D721Med (cell line): Measurements from ENCODE around the gene RASAL2.

ENCODE experiments used
- DNase-seq: peaks from one replicate; pipeline ENCODE4 v3.0.0; 2011; ENCODE audit warnings: low spot score; ENCODE audit not compliant: insufficient read length
- FAIRE-seq: peaks from 2 replicates; lab custom pipeline; 2011; peaks lifted over from hg19 to GRCh38; lab: Jason Lieb, UNC
- TF ChIP-seq, protein P1 (sequence below): IDR thresholded peaks from 2 replicates; pipeline ENCODE4 v1.5.1; 2012; ENCODE audit warnings: mild to moderate bottlenecking, control low read depth; ENCODE audit not compliant: insufficient read depth; ENCODE audit errors: missing control alignments

RASAL2 gene

DNA sequence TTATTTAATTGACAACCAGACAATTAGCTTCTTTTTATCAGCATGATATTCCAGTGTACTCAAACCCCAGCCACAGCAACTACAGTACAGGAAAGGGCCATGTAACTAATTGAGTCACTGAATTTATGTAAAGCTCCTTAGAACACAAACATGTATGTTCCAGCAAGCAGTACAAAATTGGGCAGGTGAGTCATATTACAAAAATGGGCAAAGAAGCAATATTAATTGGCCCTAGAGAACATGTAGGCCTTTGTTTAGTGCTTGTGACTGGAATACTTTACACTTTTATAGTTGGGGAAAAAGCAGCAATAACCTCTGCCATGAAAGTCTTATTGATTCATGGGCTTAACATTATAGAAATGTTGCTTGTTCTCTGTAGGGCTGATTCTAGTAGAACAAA lies 371.1 kb downstream of the RASAL2 start:
- FAIRE-seq (no peak), DNase-seq (no peak)

GRCh38 chr1:178467837-178468236 lies 373.9 kb downstream of the RASAL2 start:
- FAIRE-seq (no peak), DNase-seq (no peak)
- TF ChIP-seq, protein P1, sequence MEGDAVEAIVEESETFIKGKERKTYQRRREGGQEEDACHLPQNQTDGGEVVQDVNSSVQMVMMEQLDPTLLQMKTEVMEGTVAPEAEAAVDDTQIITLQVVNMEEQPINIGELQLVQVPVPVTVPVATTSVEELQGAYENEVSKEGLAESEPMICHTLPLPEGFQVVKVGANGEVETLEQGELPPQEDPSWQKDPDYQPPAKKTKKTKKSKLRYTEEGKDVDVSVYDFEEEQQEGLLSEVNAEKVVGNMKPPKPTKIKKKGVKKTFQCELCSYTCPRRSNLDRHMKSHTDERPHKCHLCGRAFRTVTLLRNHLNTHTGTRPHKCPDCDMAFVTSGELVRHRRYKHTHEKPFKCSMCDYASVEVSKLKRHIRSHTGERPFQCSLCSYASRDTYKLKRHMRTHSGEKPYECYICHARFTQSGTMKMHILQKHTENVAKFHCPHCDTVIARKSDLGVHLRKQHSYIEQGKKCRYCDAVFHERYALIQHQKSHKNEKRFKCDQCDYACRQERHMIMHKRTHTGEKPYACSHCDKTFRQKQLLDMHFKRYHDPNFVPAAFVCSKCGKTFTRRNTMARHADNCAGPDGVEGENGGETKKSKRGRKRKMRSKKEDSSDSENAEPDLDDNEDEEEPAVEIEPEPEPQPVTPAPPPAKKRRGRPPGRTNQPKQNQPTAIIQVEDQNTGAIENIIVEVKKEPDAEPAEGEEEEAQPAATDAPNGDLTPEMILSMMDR, result no peak

More for the DNA sequence above, 371.1 kb downstream of the RASAL2 start:
- TF ChIP-seq, protein P1, result no peak

DNA sequence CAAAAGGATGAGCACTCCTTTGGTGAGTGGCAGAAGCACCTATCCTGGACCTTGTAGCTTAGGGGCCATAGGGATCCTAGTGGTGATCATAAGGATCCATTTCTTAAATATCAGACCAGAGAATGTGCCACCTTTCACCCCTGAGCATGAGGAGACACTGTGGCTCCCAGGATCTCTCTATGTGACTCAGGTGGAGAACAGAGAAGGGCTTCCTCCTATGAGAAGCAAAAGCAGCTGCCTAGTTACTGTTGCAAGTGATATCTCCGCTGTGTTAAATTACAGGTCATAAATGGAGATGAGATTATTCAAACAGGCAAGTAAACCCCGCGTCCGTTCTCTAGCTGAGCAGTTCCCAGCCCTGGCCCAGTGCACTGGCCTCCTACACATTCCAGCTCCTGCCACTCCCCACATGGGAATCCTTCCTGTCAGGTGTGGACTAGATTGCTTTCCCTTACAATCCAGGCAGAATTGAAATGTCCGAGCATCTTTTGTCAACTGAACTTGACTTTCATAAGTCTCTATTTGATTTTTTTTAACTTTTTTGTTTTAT lies 376.6 kb downstream of the RASAL2 start:
- FAIRE-seq, result no peak
- TF ChIP-seq, protein P1, result no peak
- no peak for DNase-seq

DNA sequence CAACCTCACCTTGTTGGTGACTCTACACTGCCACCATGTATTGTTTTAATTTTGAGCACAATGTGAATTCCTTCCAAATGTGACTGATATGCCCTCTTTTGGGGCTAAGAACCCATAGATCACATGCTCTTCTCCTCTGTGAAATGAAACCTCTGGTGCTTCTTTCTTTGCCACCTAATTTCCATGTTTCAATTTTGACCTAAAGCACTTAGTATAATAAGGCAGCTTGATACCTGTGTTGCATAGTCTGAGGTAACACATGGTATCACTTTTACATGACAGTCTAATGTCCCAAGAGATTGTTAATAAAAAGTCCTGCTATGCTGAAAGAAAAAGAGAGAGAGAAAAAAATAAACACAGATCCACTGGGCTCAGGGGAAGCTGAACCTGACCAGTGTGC lies 378.6 kb downstream of the RASAL2 start:
- no peak for FAIRE-seq
- DNase-seq, result no peak
- TF ChIP-seq, protein P1, result no peak

GRCh38 chr1:178477373-178477772 lies 383.5 kb downstream of the RASAL2 start:
- no peak for DNase-seq
- no peak for FAIRE-seq

GRCh38 chr1:178477841-178478240 lies 383.9 kb downstream of the RASAL2 start:
- DNase-seq, result no peak
- TF ChIP-seq, protein P1, result no peak
- FAIRE-seq, result no peak

More at GRCh38 chr1:178477373-178477772, 383.5 kb downstream of the RASAL2 start:
- TF ChIP-seq, protein P1, result no peak

DNA sequence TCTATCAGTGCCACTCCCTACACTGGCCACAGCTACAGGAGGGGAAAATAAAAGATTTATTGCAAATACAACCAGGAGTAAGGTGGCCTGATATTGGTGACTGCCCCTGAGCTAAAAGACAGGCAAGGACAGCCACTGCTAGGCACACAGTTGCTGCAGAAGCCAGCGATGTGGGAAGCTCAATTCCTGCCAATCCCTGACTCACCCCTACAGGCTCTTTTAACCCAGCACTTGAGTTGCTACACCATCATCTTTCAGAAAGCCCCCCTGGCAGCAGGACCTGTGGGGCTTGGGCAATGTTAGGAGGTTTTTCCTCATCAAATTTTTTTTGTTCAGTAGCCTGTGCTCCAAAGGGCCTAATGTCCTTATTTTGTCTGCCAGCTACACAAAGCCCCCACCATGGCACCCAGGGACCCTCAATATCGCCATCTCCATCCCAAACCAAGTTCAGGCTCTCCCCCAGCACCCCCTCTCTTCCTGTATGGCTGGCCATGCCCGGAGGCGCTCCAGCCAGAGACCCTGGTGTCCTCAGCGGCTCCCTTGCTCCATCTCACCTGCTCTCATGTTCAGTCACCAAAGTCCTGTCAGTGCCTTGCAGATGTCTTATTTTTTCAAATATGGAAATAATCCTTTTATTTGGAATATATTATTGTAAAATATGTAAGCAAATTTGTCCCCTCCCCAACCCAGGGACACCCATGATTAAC lies 389.5 kb downstream of the RASAL2 start:
- DNase-seq (no peak), FAIRE-seq (no peak)
- TF ChIP-seq, protein P1, result no peak
